Uterus (tissue), 4 donors: Measurements from ENCODE around the gene ABL1. TPM values are rescaled to one million over a fixed set of nuclear protein-coding genes. Genes with fewer than 3 reads are reported as not detected.

ENCODE experiments used
- DNase-seq, 2 donors: peaks; one replicate each; pipeline ENCODE4 v3.0.0-alpha.2; 2019 to 2020
- H3K27ac ChIP-seq, 2 donors: fragments of 200-600 bp; sonication (generic); 1 replicate in 1 of 2; 2 replicates in 1 of 2; pipeline ENCODE4 v1.5.1; 2016 to 2018
- H3K27me3 ChIP-seq, 2 donors: fragments of 200-600 bp; sonication (generic); one replicate each; pipeline ENCODE4 v1.5.1; 2018 to 2019; ENCODE audit warnings: control low read depth in 1 of 2
- H3K36me3 ChIP-seq, 2 donors: fragments of 200-600 bp; sonication (generic); one replicate each; pipeline ENCODE4 v1.5.1; 2019; ENCODE audit warnings: control low read depth in 1 of 2
- H3K4me1 ChIP-seq, 2 donors: fragments of 200-600 bp; sonication (generic); one replicate each; pipeline ENCODE4 v1.5.1; 2018 to 2019; ENCODE audit warnings: control low read depth in 1 of 2
- H3K4me3 ChIP-seq, 2 donors: fragments of 200-600 bp; sonication (generic); 1 replicate in 1 of 2; 2 replicates in 1 of 2; pipeline ENCODE4 v1.5.1; 2018 to 2019; ENCODE audit warnings: mild to moderate bottlenecking in 1 of 2
- H3K9me3 ChIP-seq, 2 donors: fragments of 200-600 bp; sonication (generic); one replicate each; pipeline ENCODE4 v1.5.1; 2019; ENCODE audit warnings: control low read depth in 1 of 2
- POLR2A ChIP-seq, 2 donors: fragments of 450-650 bp; IDR thresholded peaks; one replicate each; pipeline ENCODE4 v1.6.1; 2016; ENCODE audit warnings: antibody characterized with exemption in 2 of 2, mild to moderate bottlenecking in 1 of 2, moderate library complexity in 1 of 2
- intact Hi-C: fragments of 100-400 bp; cut with DNase I; formaldehyde crosslinking; loops from one replicate; pipeline ENCODE4 v1.15.1; 2023; ENCODE audit warnings: low total_unique reads
- total RNA-seq, 4 donors: library from RNA; depleted of rRNA in 3 of 4; stranded (reverse); fragments of >200 nt in 3 of 4; gene quantifications; one replicate each; pipeline versions ENCODE4 v1.1.0 to v1.2.4, GENCODE V29; 2014 to 2023
- TF ChIP-seq, protein P1 (sequence below), 4 experiments: fragments of 200-600 bp in 2 of 4; fragments of 450-650 bp in 2 of 4; sonication (generic) in 2 of 4; IDR thresholded peaks; one replicate each; pipeline ENCODE4 v1.5.1; 2016 to 2019; ENCODE audit warnings: antibody characterized with exemption in 4 of 4, mild to moderate bottlenecking in 2 of 4, moderate library complexity in 1 of 4
- donor health status: DM: yes; HTN: yes; CAD: no.

Gene ABL1
- total RNA-seq, 4 donors from 2014 or later, result 22.5 to 117 (median 57.8) TPM

DNA sequence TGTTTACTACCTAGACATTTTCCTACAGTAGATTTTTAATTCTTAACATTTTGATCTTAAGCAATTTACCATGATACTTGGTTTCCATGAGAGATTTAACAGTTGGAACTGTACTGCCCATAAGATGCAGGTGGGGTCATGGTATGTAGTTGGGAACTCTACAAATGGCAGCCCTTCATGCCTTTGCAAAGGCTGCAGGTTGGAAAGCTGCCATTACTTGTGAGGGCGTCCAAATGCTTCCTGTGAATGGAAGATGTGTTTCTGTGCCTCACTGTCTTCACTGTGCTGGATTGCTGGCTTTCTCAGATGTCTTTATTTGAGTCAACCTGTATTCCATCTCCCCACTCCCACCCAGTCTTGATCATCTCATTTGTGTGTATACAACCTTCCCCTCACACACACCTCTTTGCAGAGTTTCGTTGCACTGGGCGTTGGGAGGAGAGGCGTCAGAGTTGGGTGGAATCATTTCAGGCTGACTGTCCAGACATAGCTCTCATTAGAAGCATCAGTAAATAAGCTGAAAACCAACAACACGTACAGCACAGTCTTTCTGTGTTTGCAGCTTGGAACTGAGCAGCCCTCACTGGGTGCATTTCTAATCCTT is 14.8 kb upstream of the ABL1 start:
- TF ChIP-seq, protein P1, sequence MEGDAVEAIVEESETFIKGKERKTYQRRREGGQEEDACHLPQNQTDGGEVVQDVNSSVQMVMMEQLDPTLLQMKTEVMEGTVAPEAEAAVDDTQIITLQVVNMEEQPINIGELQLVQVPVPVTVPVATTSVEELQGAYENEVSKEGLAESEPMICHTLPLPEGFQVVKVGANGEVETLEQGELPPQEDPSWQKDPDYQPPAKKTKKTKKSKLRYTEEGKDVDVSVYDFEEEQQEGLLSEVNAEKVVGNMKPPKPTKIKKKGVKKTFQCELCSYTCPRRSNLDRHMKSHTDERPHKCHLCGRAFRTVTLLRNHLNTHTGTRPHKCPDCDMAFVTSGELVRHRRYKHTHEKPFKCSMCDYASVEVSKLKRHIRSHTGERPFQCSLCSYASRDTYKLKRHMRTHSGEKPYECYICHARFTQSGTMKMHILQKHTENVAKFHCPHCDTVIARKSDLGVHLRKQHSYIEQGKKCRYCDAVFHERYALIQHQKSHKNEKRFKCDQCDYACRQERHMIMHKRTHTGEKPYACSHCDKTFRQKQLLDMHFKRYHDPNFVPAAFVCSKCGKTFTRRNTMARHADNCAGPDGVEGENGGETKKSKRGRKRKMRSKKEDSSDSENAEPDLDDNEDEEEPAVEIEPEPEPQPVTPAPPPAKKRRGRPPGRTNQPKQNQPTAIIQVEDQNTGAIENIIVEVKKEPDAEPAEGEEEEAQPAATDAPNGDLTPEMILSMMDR (IDR thresholded peaks at IDR 0.05), result no peak
- TF ChIP-seq POLR2A (IDR thresholded peaks at IDR 0.05), result no peak
- H3K27ac ChIP-seq, result no peak overlapping the region
- DNase-seq, result no peak

DNA sequence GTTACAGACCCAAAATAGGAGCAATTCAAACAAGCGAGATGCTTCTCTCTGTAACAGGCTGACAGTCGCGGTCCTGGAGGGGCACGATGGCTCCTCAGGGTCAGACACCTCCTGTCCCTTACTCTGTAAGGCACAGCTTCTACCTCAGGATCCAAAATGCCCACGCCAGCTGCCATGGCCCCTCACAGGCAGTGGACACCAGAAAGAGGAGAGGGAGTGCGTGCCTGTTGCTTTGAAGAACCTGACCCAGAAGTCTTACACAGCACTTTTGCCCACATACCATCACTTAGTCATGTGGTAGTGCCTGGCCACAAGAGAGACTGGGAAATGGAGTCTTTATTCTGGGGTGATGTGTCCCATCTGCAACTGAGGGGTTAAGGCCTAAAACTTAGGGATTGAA is 11.6 kb upstream of the ABL1 start:
- peak overlapping the region; percentile 72 to 93 for H3K27ac ChIP-seq
- intact Hi-C loops, result no loop called here
- H3K27me3 ChIP-seq, result no peaks in the 10 kb centered on the region
- peaks cover 0 to 7% of the 10 kb centered on the region in 2 donors for H3K4me1 ChIP-seq
- DNase-seq, result no peak
- H3K4me3 ChIP-seq, result no peak overlapping the region
- H3K36me3 ChIP-seq, result no peaks in the 10 kb centered on the region
- TF ChIP-seq, protein P1 (IDR thresholded peaks at IDR 0.05), result no peak
- no peaks in the 10 kb centered on the region for H3K9me3 ChIP-seq

More for the DNA sequence above, 14.8 kb upstream of the ABL1 start:
- Histone ChIP-seq H3K4me3 (no peak overlapping the region), H3K27me3 (no peaks in the 10 kb centered on the region), H3K9me3 (no peaks in the 10 kb centered on the region), H3K4me1 (no peaks in the 10 kb centered on the region), H3K36me3 (no peaks in the 10 kb centered on the region)
- intact Hi-C loops, result no loop called here

DNA sequence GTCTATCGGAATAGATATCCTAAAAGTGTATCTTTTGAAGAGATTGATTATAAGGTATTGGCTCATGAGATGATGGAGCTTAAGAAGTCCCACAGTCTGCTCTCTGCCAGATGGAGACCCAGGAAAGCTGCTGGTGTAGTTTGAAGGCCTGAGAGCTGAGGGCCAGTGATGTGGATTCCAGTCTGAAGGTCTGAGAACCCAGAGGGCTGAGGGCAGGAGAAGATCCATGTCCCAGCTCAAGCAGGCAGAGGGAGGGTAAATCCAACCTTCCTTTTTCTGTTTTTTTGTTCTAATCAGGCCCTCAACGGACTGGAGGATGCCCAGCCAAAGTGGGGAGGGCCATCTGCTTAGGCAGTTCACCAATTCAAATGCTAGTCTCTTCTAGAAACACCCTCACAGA is 11.0 kb upstream of the ABL1 start:
- H3K36me3 ChIP-seq, result no peaks in the 10 kb centered on the region
- intact Hi-C loops, result no loop called here
- no peak overlapping the region for H3K4me3 ChIP-seq
- TF ChIP-seq POLR2A (IDR thresholded peaks at IDR 0.05), result no peak
- TF ChIP-seq, protein P1 (IDR thresholded peaks at IDR 0.05), result no peak
- no peaks in the 10 kb centered on the region for H3K9me3 ChIP-seq
- peaks cover 0 to 7% of the 10 kb centered on the region in 2 donors for H3K4me1 ChIP-seq
- H3K27me3 ChIP-seq, result no peaks in the 10 kb centered on the region
- DNase-seq, result no peak
- H3K27ac ChIP-seq, result peak overlapping the region; percentile 72 to 93

DNA sequence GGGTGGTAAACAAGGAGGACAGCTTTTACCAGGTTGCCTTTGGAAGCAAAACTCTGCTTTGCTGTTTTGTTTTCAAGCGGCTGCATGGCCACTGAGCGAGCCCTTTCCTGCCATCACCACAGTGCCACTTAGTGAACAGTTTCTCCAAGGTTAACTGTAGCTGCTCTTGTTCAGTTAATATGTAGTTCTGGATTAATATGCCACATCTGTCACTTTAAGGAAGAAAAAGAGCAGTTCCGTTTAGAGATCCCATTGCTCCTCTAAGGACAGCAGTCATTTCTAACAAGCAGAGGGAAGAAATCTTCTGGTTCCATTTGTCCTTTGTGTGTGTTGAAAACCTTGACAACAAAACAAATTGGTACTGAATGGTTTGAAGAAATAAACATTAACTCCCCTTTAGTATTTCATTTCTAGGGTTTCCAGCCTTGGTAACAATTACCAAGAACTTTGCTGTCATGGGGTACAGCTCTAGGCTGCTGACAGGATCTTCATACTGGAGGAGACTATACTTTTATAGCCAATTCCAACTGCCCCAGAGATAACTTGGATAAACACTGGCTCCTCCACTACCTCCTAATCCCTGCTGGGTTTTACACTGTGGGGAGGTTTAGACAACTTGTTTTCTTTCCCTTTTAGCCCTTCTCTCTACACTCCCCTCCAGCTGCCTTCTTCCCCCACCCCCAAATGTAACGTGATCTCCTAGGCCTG is 10.3 kb upstream of the ABL1 start:
- TF ChIP-seq, protein P1 (IDR thresholded peaks at IDR 0.05), result no peak
- peak; percentile 27 to 41 for TF ChIP-seq POLR2A (IDR thresholded peaks at IDR 0.05)
- no peak overlapping the region for H3K4me3 ChIP-seq

DNA sequence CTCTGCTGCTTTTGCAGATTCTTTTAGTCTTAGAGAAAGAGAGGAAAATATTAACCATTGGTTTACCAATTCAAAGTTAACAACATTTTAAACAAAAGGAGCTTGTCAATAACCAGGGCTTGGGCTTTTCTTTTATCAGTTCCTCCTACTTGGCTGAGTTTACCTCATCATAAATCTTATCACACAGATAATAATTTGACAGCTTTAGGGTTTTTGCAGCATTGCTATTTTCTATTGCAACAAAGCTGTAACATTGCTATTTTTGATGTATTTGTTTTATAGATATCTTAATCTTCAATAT is 9.8 kb upstream of the ABL1 start:
- no peaks in the 10 kb centered on the region for H3K36me3 ChIP-seq
- peak overlapping the region; percentile 72 to 93 for H3K27ac ChIP-seq
- TF ChIP-seq, protein P1 (IDR thresholded peaks at IDR 0.05), result no peak
- H3K9me3 ChIP-seq, result no peaks in the 10 kb centered on the region
- H3K4me3 ChIP-seq, result no peak overlapping the region
- no peaks in the 10 kb centered on the region for H3K27me3 ChIP-seq
- intact Hi-C loops, result no loop called here
- H3K4me1 ChIP-seq, result peaks cover 5 to 7% of the 10 kb centered on the region in 2 donors
- no peak for DNase-seq

More for the DNA sequence above, 10.3 kb upstream of the ABL1 start:
- Histone ChIP-seq H3K36me3 (no peaks in the 10 kb centered on the region), H3K27me3 (no peaks in the 10 kb centered on the region), H3K9me3 (no peaks in the 10 kb centered on the region), H3K27ac (peak overlapping the region; percentile 72 to 93), H3K4me1 (peaks cover 0 to 7% of the 10 kb centered on the region in 2 donors)
- intact Hi-C loops, result no loop called here
- peak; percentile 44 to 64 for DNase-seq
